HEK293 (cell line): Measurements from ENCODE around the gene RDH16.

ENCODE experiments used
- CTCF ChIA-PET: fragments of 350-600 bp; formaldehyde crosslinking; extraction: SDS; loops from one replicate; lab custom pipeline; 2021; ENCODE audit warnings: antibody characterized with exemption; lab: Yijun Ruan, JAX
- POLR2A ChIA-PET: fragments of 300-600 bp; formaldehyde crosslinking; extraction: SDS; loops from one replicate; lab custom pipeline; 2020; ENCODE audit warnings: antibody characterized with exemption, inconsistent platforms; lab: Yijun Ruan, JAX
- H3K27ac ChIP-seq: fragments of 200-500 bp; sonication (Bioruptor generic); 2 replicates; pipeline ENCODE4 v1.5.1; 2014; ENCODE audit warnings: low read depth, low read length, control low read depth, inconsistent platforms; ENCODE audit errors: extremely low read depth
- H3K36me3 ChIP-seq, 2 experiments: fragments of 200-500 bp in 1 of 2; sonication (Bioruptor generic) in 1 of 2; 1 replicate in 1 of 2; 2 replicates in 1 of 2; pipeline ENCODE4 v1.5.1; 2014 to 2017; ENCODE audit warnings: inconsistent platforms in 2 of 2, low read length in 2 of 2; ENCODE audit not compliant: control insufficient read depth in 2 of 2, insufficient read depth in 1 of 2
- H3K4me1 ChIP-seq: fragments of 200-500 bp; sonication (Bioruptor generic); 2 replicates; pipeline ENCODE4 v1.5.1; 2014; ENCODE audit warnings: mild to moderate bottlenecking, low read length, inconsistent platforms; ENCODE audit not compliant: control insufficient read depth, insufficient read depth
- H3K4me3 ChIP-seq: 2 replicates; pipeline ENCODE4 v1.5.1; 2011; ENCODE audit warnings: low read depth, mild to moderate bottlenecking, control low read depth, low read length, moderate library complexity
- H3K9me3 ChIP-seq: fragments of 200-500 bp; sonication (Bioruptor generic); 2 replicates; pipeline ENCODE4 v1.5.1; 2014; ENCODE audit warnings: low read depth, low read length, inconsistent platforms; ENCODE audit not compliant: control insufficient read depth, insufficient read depth
- BCL11B ChIP-seq: fragments of 450-650 bp; formaldehyde crosslinking; IDR thresholded peaks from 2 replicates; pipeline ENCODE4 v1.5.1; 2016; ENCODE audit warnings: low read depth, missing biosample characterization, missing genetic modification characterization
- GLI2 ChIP-seq: fragments of 450-650 bp; formaldehyde crosslinking; IDR thresholded peaks from 2 replicates; pipeline ENCODE4; 2017; ENCODE audit warnings: missing biosample characterization, missing genetic modification characterization, low read depth, borderline replicate concordance
- KLF1 ChIP-seq: fragments of 450-650 bp; formaldehyde crosslinking; IDR thresholded peaks from 2 replicates; pipeline ENCODE4 v1.5.1; 2016; ENCODE audit warnings: missing biosample characterization, missing genetic modification characterization
- KLF16 ChIP-seq: fragments of 450-650 bp; formaldehyde crosslinking; IDR thresholded peaks from 2 replicates; pipeline ENCODE4 v1.5.1; 2017; ENCODE audit warnings: missing biosample characterization, missing genetic modification characterization
- SALL2 ChIP-seq: fragments of 450-650 bp; formaldehyde crosslinking; IDR thresholded peaks from 2 replicates; pipeline ENCODE4 v1.5.0; 2017; ENCODE audit warnings: missing biosample characterization, mild to moderate bottlenecking, missing genetic modification characterization, borderline replicate concordance
- SCRT1 ChIP-seq: fragments of 450-650 bp; formaldehyde crosslinking; IDR thresholded peaks from 2 replicates; pipeline ENCODE4 v1.5.1; 2016; ENCODE audit warnings: missing biosample characterization, missing genetic modification characterization, borderline replicate concordance
- ZFP37 ChIP-seq: fragments of 450-650 bp; formaldehyde crosslinking; IDR thresholded peaks from 2 replicates; pipeline ENCODE4 v1.5.1; 2016; ENCODE audit warnings: missing biosample characterization, missing genetic modification characterization
- ZNF366 ChIP-seq: fragments of 450-650 bp; formaldehyde crosslinking; conservative IDR thresholded peaks from 2 replicates; pipeline ENCODE4 v1.5.1; 2016; ENCODE audit warnings: missing biosample characterization, missing genetic modification characterization
- ZNF560 ChIP-seq: fragments of 450-650 bp; formaldehyde crosslinking; IDR thresholded peaks from 2 replicates; pipeline ENCODE4 v1.5.1; 2017; ENCODE audit warnings: missing biosample characterization, missing genetic modification characterization, borderline replicate concordance
- ZNF585B ChIP-seq: fragments of 450-650 bp; formaldehyde crosslinking; IDR thresholded peaks from 2 replicates; pipeline ENCODE4 v1.5.1; 2016; ENCODE audit warnings: missing biosample characterization, missing genetic modification characterization
- ZNF626 ChIP-seq: fragments of 450-650 bp; sonication (Bioruptor Pico); formaldehyde crosslinking; IDR thresholded peaks from 2 replicates; pipeline ENCODE4 v1.5.1; 2018; ENCODE audit warnings: missing biosample characterization, missing genetic modification characterization, inconsistent platforms
- ZSCAN23 ChIP-seq: fragments of 450-650 bp; formaldehyde crosslinking; IDR thresholded peaks from 2 replicates; pipeline ENCODE4 v1.5.1; 2016; ENCODE audit warnings: missing biosample characterization, missing genetic modification characterization
- TF ChIP-seq, protein P1 (sequence below): fragments of 450-650 bp; formaldehyde crosslinking; IDR thresholded peaks from 2 replicates; pipeline ENCODE4 v1.5.1; 2016; ENCODE audit warnings: missing biosample characterization, missing genetic modification characterization, low read depth
- TF ChIP-seq, protein P2 (sequence below): fragments of 450-650 bp; IDR thresholded peaks from 2 replicates; pipeline ENCODE4 v1.5.1; 2018; ENCODE audit warnings: missing biosample characterization, missing genetic modification characterization
- TF ChIP-seq, protein P3 (sequence below): fragments of 450-650 bp; formaldehyde crosslinking; IDR thresholded peaks from 2 replicates; pipeline ENCODE4 v1.5.0; 2017; ENCODE audit warnings: missing biosample characterization, missing genetic modification characterization, borderline replicate concordance

RDH16 gene

DNA sequence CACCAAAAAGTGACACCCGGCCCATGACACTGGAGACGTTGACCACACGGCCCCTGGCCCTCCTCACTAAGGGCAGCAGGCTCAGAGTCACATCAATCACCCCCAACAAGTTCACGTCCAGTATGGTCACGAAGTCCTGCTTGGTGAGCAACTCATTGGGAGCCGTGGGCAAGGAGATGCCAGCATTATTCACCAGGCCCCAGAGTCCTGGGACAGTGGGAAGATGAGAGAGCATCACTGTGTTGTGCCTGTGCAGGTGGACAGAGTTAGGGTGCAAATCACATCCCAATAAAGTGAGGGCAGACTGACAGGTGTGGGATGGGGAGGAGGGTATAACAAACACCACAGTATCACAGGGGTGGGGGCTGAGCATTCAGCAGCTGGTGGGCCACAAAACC is 2.5 kb downstream of the RDH16 start:
- POLR2A ChIA-PET: no interaction called here
- CTCF ChIA-PET: interaction anchor here (1.2 kb wide), 1 partner anchor 33 kb away, joined by 3 read pairs; no protein-coding TSS in a partner anchor
- no peaks in the 10 kb centered on the region for H3K4me1 ChIP-seq
- H3K9me3 ChIP-seq: no peaks in the 10 kb centered on the region
- no peak overlapping the region for H3K4me3 ChIP-seq
- no peaks in the 10 kb centered on the region for H3K36me3 ChIP-seq
- TF ChIP-seq ZNF626 (tag by site-specific recombination) (no peak), ZSCAN23 (tag by site-specific recombination) (no peak), SCRT1 (tag by site-specific recombination) (no peak), ZNF585B (tag by site-specific recombination) (no peak), GLI2 (tag by site-specific recombination) (no peak), KLF16 (tag by site-specific recombination) (no peak), ZFP37 (no peak)
- TF ChIP-seq, protein P1, sequence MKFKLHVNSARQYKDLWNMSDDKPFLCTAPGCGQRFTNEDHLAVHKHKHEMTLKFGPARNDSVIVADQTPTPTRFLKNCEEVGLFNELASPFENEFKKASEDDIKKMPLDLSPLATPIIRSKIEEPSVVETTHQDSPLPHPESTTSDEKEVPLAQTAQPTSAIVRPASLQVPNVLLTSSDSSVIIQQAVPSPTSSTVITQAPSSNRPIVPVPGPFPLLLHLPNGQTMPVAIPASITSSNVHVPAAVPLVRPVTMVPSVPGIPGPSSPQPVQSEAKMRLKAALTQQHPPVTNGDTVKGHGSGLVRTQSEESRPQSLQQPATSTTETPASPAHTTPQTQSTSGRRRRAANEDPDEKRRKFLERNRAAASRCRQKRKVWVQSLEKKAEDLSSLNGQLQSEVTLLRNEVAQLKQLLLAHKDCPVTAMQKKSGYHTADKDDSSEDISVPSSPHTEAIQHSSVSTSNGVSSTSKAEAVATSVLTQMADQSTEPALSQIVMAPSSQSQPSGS (tag by site-specific recombination): no peak
- TF ChIP-seq, all 188 proteins: peak for 0
- no peak overlapping the region for H3K27ac ChIP-seq

DNA sequence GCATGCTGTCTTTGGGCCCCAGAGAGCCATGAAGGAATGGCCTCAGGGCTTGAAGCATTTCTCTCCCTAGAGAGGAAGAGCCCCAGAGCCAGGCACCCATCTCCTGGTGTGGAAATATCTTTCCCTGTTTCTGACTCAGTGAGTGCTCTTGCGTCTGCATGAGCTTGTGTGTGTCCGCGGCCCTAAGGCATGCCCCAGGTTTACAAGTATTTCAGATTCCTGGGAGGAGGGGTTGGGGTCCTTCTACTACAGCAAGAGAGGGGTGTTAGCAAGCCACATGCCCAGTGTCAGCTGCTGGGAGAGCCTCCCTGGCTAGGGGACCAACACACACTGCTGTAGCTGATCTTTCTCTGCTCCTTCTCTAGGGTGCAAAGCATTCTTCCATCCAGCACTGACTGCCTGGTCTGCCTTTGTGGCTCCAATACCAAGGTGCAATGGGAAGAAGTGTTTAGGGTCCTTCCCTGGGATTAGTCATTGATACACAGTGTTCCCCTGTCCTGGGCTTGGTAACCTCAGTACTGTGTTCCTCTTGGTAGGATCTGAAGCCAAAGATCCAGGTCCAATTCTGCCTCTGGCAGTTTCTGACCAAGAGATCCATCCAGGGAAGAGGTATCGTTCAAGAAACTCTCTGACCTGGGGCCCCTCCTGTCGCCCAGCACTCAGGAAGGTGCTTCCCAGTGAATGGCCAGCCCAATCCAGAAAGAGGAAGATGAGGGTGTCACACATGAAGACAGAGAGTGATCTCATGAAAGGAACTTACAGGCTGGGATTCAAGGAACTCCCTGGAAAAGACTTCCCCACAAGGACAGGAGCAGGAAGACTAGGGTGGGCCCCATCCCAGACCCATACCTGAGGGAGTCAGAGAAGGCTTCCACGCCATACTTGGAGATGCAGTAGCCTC is 3.1 kb downstream of the RDH16 start:
- no peak overlapping the region for H3K27ac ChIP-seq
- POLR2A ChIA-PET: no interaction called here
- no peaks in the 10 kb centered on the region for H3K4me1 ChIP-seq
- H3K4me3 ChIP-seq: no peak overlapping the region
- no peaks in the 10 kb centered on the region for H3K36me3 ChIP-seq
- H3K9me3 ChIP-seq: no peaks in the 10 kb centered on the region
- CTCF ChIA-PET: no interaction called here
- TF ChIP-seq SALL2 (tag by site-specific recombination): no peak
- no peak for TF ChIP-seq BCL11B (tag by site-specific recombination)
- TF ChIP-seq, protein P2, sequence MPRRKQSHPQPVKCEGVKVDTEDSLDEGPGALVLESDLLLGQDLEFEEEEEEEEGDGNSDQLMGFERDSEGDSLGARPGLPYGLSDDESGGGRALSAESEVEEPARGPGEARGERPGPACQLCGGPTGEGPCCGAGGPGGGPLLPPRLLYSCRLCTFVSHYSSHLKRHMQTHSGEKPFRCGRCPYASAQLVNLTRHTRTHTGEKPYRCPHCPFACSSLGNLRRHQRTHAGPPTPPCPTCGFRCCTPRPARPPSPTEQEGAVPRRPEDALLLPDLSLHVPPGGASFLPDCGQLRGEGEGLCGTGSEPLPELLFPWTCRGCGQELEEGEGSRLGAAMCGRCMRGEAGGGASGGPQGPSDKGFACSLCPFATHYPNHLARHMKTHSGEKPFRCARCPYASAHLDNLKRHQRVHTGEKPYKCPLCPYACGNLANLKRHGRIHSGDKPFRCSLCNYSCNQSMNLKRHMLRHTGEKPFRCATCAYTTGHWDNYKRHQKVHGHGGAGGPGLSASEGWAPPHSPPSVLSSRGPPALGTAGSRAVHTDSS (tag by site-specific recombination): no peak
- no peak for TF ChIP-seq ZNF366
- TF ChIP-seq KLF1: no peak
- TF ChIP-seq ZNF560 (tag by site-specific recombination): no peak

DNA sequence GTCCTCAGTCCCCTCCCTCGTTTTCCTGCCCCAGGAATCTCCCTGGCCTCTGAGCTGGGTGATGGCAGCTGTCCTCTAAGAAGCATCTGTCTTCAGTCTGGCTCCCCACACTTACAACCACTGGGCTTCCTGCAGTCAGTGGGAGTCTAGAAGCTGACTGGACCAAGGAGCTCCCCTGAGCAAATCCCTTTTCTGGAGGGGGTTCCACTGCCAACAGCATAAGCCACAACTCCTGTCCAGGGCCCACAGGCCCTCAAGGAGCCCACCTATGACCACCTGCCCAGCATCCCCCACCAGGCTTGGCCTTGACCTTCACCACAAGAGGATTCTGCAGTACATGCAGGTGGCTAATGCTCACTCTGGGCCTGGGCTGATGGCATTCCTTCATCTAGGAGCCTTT is 4.1 kb downstream of the RDH16 start:
- H3K27ac ChIP-seq: no peak overlapping the region
- TF ChIP-seq, protein P3, sequence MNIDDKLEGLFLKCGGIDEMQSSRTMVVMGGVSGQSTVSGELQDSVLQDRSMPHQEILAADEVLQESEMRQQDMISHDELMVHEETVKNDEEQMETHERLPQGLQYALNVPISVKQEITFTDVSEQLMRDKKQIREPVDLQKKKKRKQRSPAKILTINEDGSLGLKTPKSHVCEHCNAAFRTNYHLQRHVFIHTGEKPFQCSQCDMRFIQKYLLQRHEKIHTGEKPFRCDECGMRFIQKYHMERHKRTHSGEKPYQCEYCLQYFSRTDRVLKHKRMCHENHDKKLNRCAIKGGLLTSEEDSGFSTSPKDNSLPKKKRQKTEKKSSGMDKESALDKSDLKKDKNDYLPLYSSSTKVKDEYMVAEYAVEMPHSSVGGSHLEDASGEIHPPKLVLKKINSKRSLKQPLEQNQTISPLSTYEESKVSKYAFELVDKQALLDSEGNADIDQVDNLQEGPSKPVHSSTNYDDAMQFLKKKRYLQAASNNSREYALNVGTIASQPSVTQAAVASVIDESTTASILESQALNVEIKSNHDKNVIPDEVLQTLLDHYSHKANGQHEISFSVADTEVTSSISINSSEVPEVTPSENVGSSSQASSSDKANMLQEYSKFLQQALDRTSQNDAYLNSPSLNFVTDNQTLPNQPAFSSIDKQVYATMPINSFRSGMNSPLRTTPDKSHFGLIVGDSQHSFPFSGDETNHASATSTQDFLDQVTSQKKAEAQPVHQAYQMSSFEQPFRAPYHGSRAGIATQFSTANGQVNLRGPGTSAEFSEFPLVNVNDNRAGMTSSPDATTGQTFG (tag by site-specific recombination): no peak
- H3K4me3 ChIP-seq: no peak overlapping the region
- no peaks in the 10 kb centered on the region for H3K4me1 ChIP-seq
- ChIA-PET POLR2A (no interaction called here), CTCF (interaction anchor here (0.6 kb wide), 1 partner anchor 431 kb away, joined by 3 read pairs; no protein-coding TSS in a partner anchor)
- no peaks in the 10 kb centered on the region for H3K36me3 ChIP-seq
- no peaks in the 10 kb centered on the region for H3K9me3 ChIP-seq
